ENCODE results near the gene CWC25. TPM values are rescaled to one million over a fixed set of nuclear protein-coding genes. Genes with fewer than 3 reads are reported as not detected.

CWC25 gene
- total and polyA plus RNA-seq, 2 of the 13 experiments (the other 11 are each of a cell fraction or from before 2014, with no cell fraction given): 15.6 to 22.7 TPM

- no peak for TF ChIP-seq TRIM24 (CRISPR knock-in tag; IDR thresholded peaks at IDR 0.05)
- TF ChIP-seq ZNF790 (CRISPR knock-in tag; IDR thresholded peaks at IDR 0.05; ENCODE audit: borderline replicate concordance): no peak
- peak; percentile 86; the same call in 1 of the 2 replicates for TF ChIP-seq REPIN1 (CRISPR knock-in tag; IDR thresholded peaks at IDR 0.05; ENCODE audit: borderline replicate concordance, low read depth)
- 0 out of 2 replicates have a peak, but pooled peaks have one; percentile 13 for TF ChIP-seq ZC3H13 (CRISPR knock-in tag; IDR thresholded peaks at IDR 0.05)
- TF ChIP-seq ZBTB49 (CRISPR knock-in tag; IDR thresholded peaks at IDR 0.05; ENCODE audit: borderline replicate concordance): no peak
- TF ChIP-seq KDM1A (CRISPR knock-in tag; IDR thresholded peaks at IDR 0.05): 0 out of 2 replicates have a peak, but pooled peaks have one; percentile 25
- TF ChIP-seq NR2F1 (CRISPR knock-in tag; IDR thresholded peaks at IDR 0.05): no peak
- TF ChIP-seq HHEX (CRISPR knock-in tag; IDR thresholded peaks at IDR 0.05): peak; percentile 23; the same call in 1 of the 2 replicates
- TF ChIP-seq, protein P1, sequence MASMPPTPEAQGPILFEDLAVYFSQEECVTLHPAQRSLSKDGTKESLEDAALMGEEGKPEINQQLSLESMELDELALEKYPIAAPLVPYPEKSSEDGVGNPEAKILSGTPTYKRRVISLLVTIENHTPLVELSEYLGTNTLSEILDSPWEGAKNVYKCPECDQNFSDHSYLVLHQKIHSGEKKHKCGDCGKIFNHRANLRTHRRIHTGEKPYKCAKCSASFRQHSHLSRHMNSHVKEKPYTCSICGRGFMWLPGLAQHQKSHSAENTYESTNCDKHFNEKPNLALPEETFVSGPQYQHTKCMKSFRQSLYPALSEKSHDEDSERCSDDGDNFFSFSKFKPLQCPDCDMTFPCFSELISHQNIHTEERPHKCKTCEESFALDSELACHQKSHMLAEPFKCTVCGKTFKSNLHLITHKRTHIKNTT (CRISPR knock-in tag; IDR thresholded peaks at IDR 0.05): no peak
- TF ChIP-seq, protein P2, sequence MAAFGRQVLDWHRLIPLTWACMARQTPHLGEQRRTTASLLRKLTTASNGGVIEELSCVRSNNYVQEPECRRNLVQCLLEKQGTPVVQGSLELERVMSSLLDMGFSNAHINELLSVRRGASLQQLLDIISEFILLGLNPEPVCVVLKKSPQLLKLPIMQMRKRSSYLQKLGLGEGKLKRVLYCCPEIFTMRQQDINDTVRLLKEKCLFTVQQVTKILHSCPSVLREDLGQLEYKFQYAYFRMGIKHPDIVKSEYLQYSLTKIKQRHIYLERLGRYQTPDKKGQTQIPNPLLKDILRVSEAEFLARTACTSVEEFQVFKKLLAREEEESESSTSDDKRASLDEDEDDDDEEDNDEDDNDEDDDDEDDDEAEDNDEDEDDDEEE (CRISPR knock-in tag; IDR thresholded peaks at IDR 0.05): no peak
- TF ChIP-seq MTA3 (CRISPR knock-in tag; IDR thresholded peaks at IDR 0.05): no peak
- no peak; the same call in 1 of the 2 replicates for TF ChIP-seq ZNF674 (CRISPR knock-in tag; IDR thresholded peaks at IDR 0.05; ENCODE audit: low read depth)
- peak; percentile 91; the same call in 1 of the 2 replicates for TF ChIP-seq ZNF468 (CRISPR knock-in tag; IDR thresholded peaks at IDR 0.05)
- no peak for TF ChIP-seq MAFF (IDR thresholded peaks at IDR 0.05; ENCODE audit: low read depth, low read length)
- TF ChIP-seq ZNF615 (CRISPR knock-in tag; IDR thresholded peaks at IDR 0.05; ENCODE audit: borderline replicate concordance): no peak
- peak; percentile 29; the same call in 1 of the 2 replicates for TF ChIP-seq PAX8 (CRISPR knock-in tag; IDR thresholded peaks at IDR 0.05; ENCODE audit: borderline replicate concordance)
- TF ChIP-seq ZNF17 (CRISPR knock-in tag; IDR thresholded peaks at IDR 0.05): no peak
- TF ChIP-seq ZNF652 (CRISPR knock-in tag; IDR thresholded peaks at IDR 0.05; ENCODE audit: borderline replicate concordance, low read depth): no peak
- no peak; the same call in 1 of the 2 replicates for TF ChIP-seq RAD51 (IDR thresholded peaks at IDR 0.05; ENCODE audit: borderline replicate concordance)
- TF ChIP-seq CREB3 (CRISPR knock-in tag; IDR thresholded peaks at IDR 0.05): 0 out of 2 replicates have a peak, but pooled peaks have one; percentile 44
- TF ChIP-seq SRSF1 (optimal IDR thresholded peaks at IDR 0.05; ENCODE audit: low read depth, low read length): peak; percentile 43
- TF ChIP-seq RBAK (CRISPR knock-in tag; IDR thresholded peaks at IDR 0.05): no peak
- TF ChIP-seq ZNF501 (CRISPR knock-in tag; IDR thresholded peaks at IDR 0.05): peak; percentile 91
- TF ChIP-seq ZSCAN31 (CRISPR knock-in tag; IDR thresholded peaks at IDR 0.05; ENCODE audit: low read depth): peak; percentile 74
- TF ChIP-seq ZBTB42 (CRISPR knock-in tag; IDR thresholded peaks at IDR 0.05): no peak
Measured at GRCh38 chr17:38752308-38753070, 72.6 kb downstream of the CWC25 start, which contains the start of gene PSMB3 (continued).

All from HepG2 (cell line).